H1 (cell line): ENCODE data around the gene TTI1. TPM values are rescaled to one million over a fixed set of nuclear protein-coding genes. Genes with fewer than 3 reads are reported as not detected.

ENCODE experiments used
- CTCF ChIA-PET: fragments of 300-600 bp; sonication (Branson Sonifier 250); formaldehyde crosslinking; loops from one replicate; lab custom pipeline; 2021; ENCODE audit not compliant: partially characterized antibody; lab: Charles Lee
- POLR2A ChIA-PET: fragments of 300-600 bp; sonication (Branson Sonifier 250); formaldehyde crosslinking; loops from one replicate; lab custom pipeline; 2021; ENCODE audit warnings: inconsistent platforms; ENCODE audit not compliant: partially characterized antibody; lab: Charles Lee
- DNase-seq, 2 experiments: peaks; one replicate each; pipeline versions ENCODE4 v3.0.0 to v3.0.0-alpha.2; 2010 to 2022; ENCODE audit warnings: low spot score in 2 of 2, low read depth in 1 of 2, mixed read lengths in 1 of 2
- FAIRE-seq: peaks from 2 replicates; lab custom pipeline; 2011; peaks lifted over from hg19 to GRCh38; lab: Jason Lieb, UNC
- H2AFZ ChIP-seq: 2 replicates; pipeline ENCODE4 v1.8.1; 2012; ENCODE audit warnings: low read length, inconsistent platforms
- H2AK5ac ChIP-seq: 2 replicates; pipeline ENCODE4 v1.6.1; 2013; ENCODE audit warnings: low read depth, low read length
- H2BK120ac ChIP-seq: replicated peaks from 2 replicates; pipeline ENCODE3; 2013; ENCODE audit warnings: low read depth, low read length, inconsistent platforms
- H2BK12ac ChIP-seq: 2 replicates; pipeline ENCODE4 v1.6.1; 2013; ENCODE audit warnings: low read depth, low read length
- H2BK15ac ChIP-seq: 2 replicates; pipeline ENCODE4 v1.6.1; 2013; ENCODE audit warnings: low read length
- H2BK20ac ChIP-seq: 2 replicates; pipeline ENCODE4 v1.6.1; 2013; ENCODE audit warnings: low read length
- H2BK5ac ChIP-seq: 2 replicates; pipeline ENCODE4 v1.6.1; 2013; ENCODE audit warnings: low read depth, low read length
- H3K14ac ChIP-seq: 2 replicates; pipeline ENCODE4 v1.6.1; 2013; ENCODE audit warnings: inconsistent platforms; ENCODE audit not compliant: insufficient read length
- H3K18ac ChIP-seq: 2 replicates; pipeline ENCODE4 v1.6.1; 2013; ENCODE audit warnings: low read length; ENCODE audit errors: extremely low read depth
- H3K23ac ChIP-seq: 2 replicates; pipeline ENCODE4 v1.6.1; 2013; ENCODE audit warnings: inconsistent platforms; ENCODE audit not compliant: insufficient read length
- H3K23me2 ChIP-seq: 2 replicates; pipeline ENCODE4 v1.6.1; 2013; ENCODE audit warnings: low read depth, low read length
- H3K27ac ChIP-seq: 2 replicates; pipeline ENCODE4 v1.6.1; 2011; ENCODE audit warnings: low read depth, low read length, inconsistent platforms
- H3K27me3 ChIP-seq, 4 experiments: replicated peaks in 1 of 4; 1 replicate in 1 of 4; 2 replicates in 3 of 4; pipeline versions ENCODE4 v1.6.1 to v1.8.1; 2011 to 2013; ENCODE audit warnings: low read length in 3 of 4, mild to moderate bottlenecking in 3 of 4, inconsistent platforms in 2 of 4, mixed read lengths in 2 of 4, moderate library complexity in 1 of 4; ENCODE audit not compliant: control insufficient read depth in 3 of 4, insufficient read depth in 3 of 4; ENCODE audit errors: extremely low read depth in 1 of 4
- H3K36me3 ChIP-seq, 4 experiments: 2 replicates each; pipeline versions ENCODE4 v1.6.1 to v1.8.1; 2011 to 2013; ENCODE audit warnings: mild to moderate bottlenecking in 4 of 4, low read length in 3 of 4, moderate library complexity in 2 of 4, control low read depth in 1 of 4, inconsistent platforms in 1 of 4; ENCODE audit not compliant: insufficient read depth in 4 of 4, control insufficient read depth in 2 of 4
- H3K4ac ChIP-seq: replicated peaks from 2 replicates; pipeline ENCODE3; 2013; ENCODE audit warnings: low read length, low read depth, mixed read lengths, inconsistent platforms; ENCODE audit not compliant: insufficient read length
- H3K4me1 ChIP-seq, 4 experiments: replicated peaks in 1 of 4; 1 replicate in 1 of 4; 2 replicates in 3 of 4; pipeline versions ENCODE4 v1.6.1 to v1.8.1; 2011 to 2013; ENCODE audit warnings: low read length in 3 of 4, inconsistent platforms in 2 of 4, mixed read lengths in 1 of 4; ENCODE audit not compliant: insufficient read depth in 4 of 4, control insufficient read depth in 3 of 4
- H3K4me2 ChIP-seq, 2 experiments: 2 replicates each; pipeline versions ENCODE4 v1.6.1 to v1.8.1; 2011 to 2013; ENCODE audit warnings: low read depth in 2 of 2, low read length in 2 of 2, control low read depth in 1 of 2, inconsistent platforms in 1 of 2, mild to moderate bottlenecking in 1 of 2; ENCODE audit not compliant: insufficient read depth in 1 of 2
- H3K4me3 ChIP-seq, 4 experiments: fragments of 200-600, 300-600 bp in 1 of 4; sonication (generic), shearing (Covaris generic), sonication (Bioruptor Twin) in 1 of 4; 2 replicates each; pipeline versions ENCODE4 v1.5.1 to v1.8.1; 2011 to 2016; ENCODE audit warnings: low read length in 4 of 4, low read depth in 3 of 4, control low read depth in 2 of 4, inconsistent platforms in 2 of 4, mild to moderate bottlenecking in 2 of 4, mixed read lengths in 1 of 4, moderate library complexity in 1 of 4; ENCODE audit not compliant: insufficient read depth in 2 of 4; ENCODE audit errors: extremely low read depth in 1 of 4
- H3K56ac ChIP-seq: replicated peaks from 2 replicates; pipeline ENCODE3; 2013; ENCODE audit warnings: low read depth, mild to moderate bottlenecking, mixed read lengths, low read length, inconsistent platforms; ENCODE audit not compliant: insufficient read length
- H3K79me1 ChIP-seq: 2 replicates; pipeline ENCODE4 v1.6.1; 2013; ENCODE audit warnings: low read depth, low read length, control low read depth
- H3K79me2 ChIP-seq, 2 experiments: 2 replicates each; pipeline versions ENCODE4 v1.6.1 to v1.8.1; 2012 to 2013; ENCODE audit warnings: low read length in 2 of 2, mild to moderate bottlenecking in 2 of 2, inconsistent platforms in 1 of 2; ENCODE audit not compliant: insufficient read depth in 2 of 2, control insufficient read depth in 1 of 2
- H3K9ac ChIP-seq, 4 experiments: replicated peaks in 1 of 4; 1 replicate in 1 of 4; 2 replicates in 3 of 4; pipeline versions ENCODE4 v1.6.1 to v1.8.1; 2011 to 2013; ENCODE audit warnings: low read depth in 3 of 4, low read length in 3 of 4, control low read depth in 2 of 4, mild to moderate bottlenecking in 2 of 4, moderate library complexity in 2 of 4, inconsistent platforms in 1 of 4; ENCODE audit errors: extremely low read depth in 1 of 4
- H3K9me3 ChIP-seq, 2 experiments: 2 replicates each; pipeline versions ENCODE4 v1.6.1 to v1.8.1; 2012 to 2013; ENCODE audit warnings: mild to moderate bottlenecking in 2 of 2, moderate library complexity in 2 of 2, control low read depth in 1 of 2, inconsistent platforms in 1 of 2, low read depth in 1 of 2, low read length in 1 of 2, mixed read lengths in 1 of 2; ENCODE audit not compliant: insufficient read depth in 2 of 2
- H4K20me1 ChIP-seq, 2 experiments: replicated peaks in 1 of 2; 2 replicates each; pipeline versions ENCODE3 to v1.8.1; 2011 to 2013; ENCODE audit warnings: inconsistent platforms in 2 of 2, low read length in 2 of 2, mild to moderate bottlenecking in 1 of 2; ENCODE audit not compliant: insufficient read depth in 2 of 2, control insufficient read depth in 1 of 2
- H4K5ac ChIP-seq: 2 replicates; pipeline ENCODE4 v1.6.1; 2013; ENCODE audit warnings: low read length, low read depth, mixed read lengths, inconsistent platforms; ENCODE audit not compliant: insufficient read length
- H4K8ac ChIP-seq: 2 replicates; pipeline ENCODE4 v1.8.0; 2013; ENCODE audit warnings: mild to moderate bottlenecking, moderate library complexity, low read length, inconsistent platforms; ENCODE audit not compliant: insufficient read depth; ENCODE audit errors: extremely low read depth
- H4K91ac ChIP-seq: replicated peaks from 2 replicates; pipeline ENCODE3; 2013; ENCODE audit warnings: low read length, mixed read lengths, inconsistent platforms; ENCODE audit not compliant: insufficient read length
- SP2 ChIP-seq: IDR thresholded peaks from 2 replicates; pipeline ENCODE4 v1.6.1; 2012; ENCODE audit warnings: mild to moderate bottlenecking, low read length, inconsistent platforms
- WGBS, 2 experiments: shearing (Covaris generic) in 1 of 2; methylation state at CpG; one replicate each; pipeline versions ENCODE4 v1.1.6 to v1.1.7; 2013 to 2015; ENCODE audit warnings: low lambda C conversion rate in 2 of 2, mixed read lengths in 2 of 2, inconsistent platforms in 1 of 2, low coverage in 1 of 2, missing lambda C conversion rate in 1 of 2; ENCODE audit not compliant: insufficient replicate concordance in 2 of 2, insufficient coverage in 1 of 2, insufficient read length in 1 of 2; ENCODE audit errors: extremely low coverage in 1 of 2, missing lambda C conversion rate in 1 of 2; 5-methylcytosine and 5-hydroxymethylcytosine counted together
- polyA plus RNA-seq, 7 experiments: library from polyadenylated mRNA; depleted of rRNA in 3 of 7; stranded (reverse) in 5 of 7; unstranded in 2 of 7; fragments of >200 nt in 5 of 7; fragments of 200-250 nt in 2 of 7; gene quantifications; 1 replicate in 5 of 7; 2 replicates in 1 of 7; 4 replicates in 1 of 7; pipeline versions ENCODE4 v1.2.1 to v1.2.3, GENCODE V29; 2011 to 2013; ENCODE audit warnings: missing spikeins in 2 of 7, mixed read lengths in 2 of 7
- total RNA-seq: library from RNA; stranded (reverse); fragmentation: NEBNext Ultra II Directional; extraction: Animal tissue kit (Norgen Biotek cat#: 25700); gene quantifications from 2 replicates; pipeline ENCODE4 v1.2.1, GENCODE V29; 2021

The TTI1 gene
- total and polyA plus RNA-seq, 2 of the 8 experiments (the other 6 are each of a cell fraction or from before 2014, with no cell fraction given), result 34.1 to 47.0 TPM

DNA sequence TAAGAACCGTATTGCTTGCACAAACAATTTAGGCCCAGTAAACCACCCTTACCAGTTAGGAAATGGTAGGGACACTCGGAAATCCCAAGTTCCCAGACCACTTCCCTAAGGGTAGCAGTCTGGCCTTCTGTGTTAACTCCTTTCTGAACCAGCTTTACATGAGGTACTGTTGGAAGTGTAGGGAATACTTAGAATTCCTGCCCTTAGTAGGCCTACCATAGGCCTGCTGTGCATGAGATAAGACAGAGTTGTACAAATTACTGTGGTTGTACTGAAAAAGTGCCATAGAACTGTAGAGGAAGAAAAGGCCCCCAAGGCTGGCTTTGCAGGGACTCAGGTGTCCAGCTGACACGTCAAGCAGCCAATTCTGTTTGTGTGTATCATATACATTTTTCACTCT is 11.4 kb upstream of the TTI1 start:
- POLR2A ChIA-PET, result interaction anchor here (1.1 to 3.0 kb wide), 3 partner anchors 9 to 13 kb away, joined by 3 to 20 read pairs (median 6); partner anchors contain the start of genes RPRD1B and TTI1
- CTCF ChIA-PET, result interaction anchor here (1.9 to 2.6 kb wide), 2 partner anchors 8 to 12 kb away, joined by 5 to 12 read pairs; no protein-coding TSS in a partner anchor
- FAIRE-seq, result no peak

More for the DNA sequence above, 11.4 kb upstream of the TTI1 start:
- WGBS, 2 experiments, result 85% methylated on average over 3 of the region's 3 CpGs; no CpG with 5 or more reads in 1 of the 2 experiments
- Histone ChIP-seq H4K5ac (no peak overlapping the region), H3K56ac (no peak overlapping the region), H3K4me2 (no peak overlapping the region), H3K36me3 (peaks cover 8 to 37% (median 22%) of the 10 kb centered on the region in 4 experiments), H3K79me1 (peaks cover 4% of the 10 kb centered on the region; the same call in 1 of the 2 replicates), H3K4ac (no peak overlapping the region), H3K18ac (no peak overlapping the region), H4K91ac (no peak overlapping the region), H2AK5ac (no peak overlapping the region), H4K20me1 (peaks cover 3 to 7% of the 10 kb centered on the region in 2 experiments), H3K9ac (no peak overlapping the region), H2BK120ac (no peak overlapping the region), H3K9me3 (no peaks in the 10 kb centered on the region), H3K27me3 (no peaks in the 10 kb centered on the region), H3K23ac (no peak overlapping the region), H3K79me2 (peaks cover 0 to 73% of the 10 kb centered on the region in 2 experiments; a peak in 3 of 4 replicates), H3K27ac (no peak overlapping the region), H4K8ac (no peak overlapping the region), H3K23me2 (0 out of 2 replicates have a peak, but pooled peaks cover 2% of the 10 kb centered on the region), H3K4me1 (peaks cover 0 to 11% (median 1%) of the 10 kb centered on the region in 4 experiments; a peak in 3 of 7 replicates), H2BK20ac (no peak overlapping the region), H3K14ac (no peak overlapping the region), H2AFZ (no peak overlapping the region), H2BK12ac (no peak overlapping the region), H3K4me3 (no peak overlapping the region), H2BK5ac (no peak overlapping the region), H2BK15ac (no peak overlapping the region)
- DNase-seq, result no peak
- TF ChIP-seq SP2, result no peak
